Esophagus muscularis mucosa (tissue), 4 donors: ENCODE measurements around the gene C10orf71.

ENCODE experiments used
- CTCF ChIP-seq, 3 experiments: fragments of 200-600 bp in 2 of 3; fragments of 450-650 bp in 1 of 3; sonication (generic) in 2 of 3; IDR thresholded peaks; one replicate each; pipeline ENCODE4 v1.5.1; 2017 to 2019; ENCODE audit warnings: antibody characterized with exemption in 3 of 3, mild to moderate bottlenecking in 2 of 3, moderate library complexity in 1 of 3
- EP300 ChIP-seq: sonication (generic); formaldehyde crosslinking; IDR thresholded peaks from one replicate; pipeline ENCODE4 v1.6.1; 2017; ENCODE audit warnings: antibody characterized with exemption
- POLR2A ChIP-seq: fragments of 450-650 bp; IDR thresholded peaks from one replicate; pipeline ENCODE4 v1.6.1; 2017; ENCODE audit warnings: antibody characterized with exemption, moderate library complexity, mild to moderate bottlenecking, low read depth
- POLR2AphosphoS5 ChIP-seq, 2 donors: sonication (generic); formaldehyde crosslinking; IDR thresholded peaks; one replicate each; pipeline ENCODE4 v1.6.1; 2017; ENCODE audit warnings: antibody characterized with exemption in 2 of 2

GRCh38 chr10:49268185-49268584 is 30.8 kb upstream of the C10orf71 start:
- no peak for TF ChIP-seq POLR2A
- TF ChIP-seq EP300: no peak
- no peak for TF ChIP-seq POLR2AphosphoS5 (IDR thresholded peaks at IDR 0.05)
- no peak for TF ChIP-seq CTCF (IDR thresholded peaks at IDR 0.05)
